AG09319 (cell line): ENCODE data around the gene CEACAM3.
"Not testable (repeated sequence)": the region's sequence is repeated elsewhere in the genome, so short reads cannot be mapped to it uniquely, and the experiment has no call there.

ENCODE experiments used
- DNase-seq: peaks from one replicate; pipeline ENCODE4 v3.0.0-alpha.2; 2010; ENCODE audit warnings: low read depth; ENCODE audit errors: extremely low read depth
- CTCF ChIP-seq: IDR thresholded peaks from 2 replicates; pipeline ENCODE4 v1.5.1; 2011; ENCODE audit warnings: low read depth, mild to moderate bottlenecking, inconsistent platforms, low read length, moderate library complexity

The CEACAM3 gene

GRCh38 chr19:41784312-41784711 lies 12.1 kb upstream of the CEACAM3 start:
- DNase-seq = no peak
- no peak for TF ChIP-seq CTCF

GRCh38 chr19:41784743-41785142 lies 11.6 kb upstream of the CEACAM3 start:
- TF ChIP-seq CTCF = no peak
- no peak for DNase-seq

- TF ChIP-seq CTCF = peak; percentile 83
- DNase-seq = peak; percentile 10
These were observed 10.7 kb upstream of the CEACAM3 start for GRCh38 chr19:41785653-41786052.

- no peak for DNase-seq
- no peak for TF ChIP-seq CTCF
These were observed 9.3 kb upstream of the CEACAM3 start for GRCh38 chr19:41787055-41787454.

- DNase-seq = not testable (repeated sequence)
These were observed 7.9 kb upstream of the CEACAM3 start for GRCh38 chr19:41788518-41788917.

- DNase-seq = not testable (repeated sequence)
These were observed 7.3 kb upstream of the CEACAM3 start for GRCh38 chr19:41789053-41789452.

- peak; percentile 50 for TF ChIP-seq CTCF
- peak; percentile 8 for DNase-seq
These were observed 3.6 kb upstream of the CEACAM3 start for GRCh38 chr19:41792513-41793413.

- TF ChIP-seq CTCF = no peak
- DNase-seq = no peak
These were observed 3.0 kb upstream of the CEACAM3 start for GRCh38 chr19:41793414-41793727.
